Adrenal gland (tissue), 12 donors: ENCODE measurements around the gene TP53BP2. TPM values are rescaled to one million over a fixed set of nuclear protein-coding genes. Genes with fewer than 3 reads are reported as not detected.
A peak's percentile ranks its signal among the peaks of the same experiment; 100 is the strongest.
"Not testable (repeated sequence)": the region's sequence is repeated elsewhere in the genome, so short reads cannot be mapped to it uniquely, and the experiment has no call there.

ENCODE experiments used
- DNase-seq, 7 donors: peaks; one replicate each; pipeline ENCODE4 v3.0.0-alpha.2; 2019 to 2020
- H3K27ac ChIP-seq, 5 donors: fragments of 200-600 bp; sonication (generic) in 4 of 5; 1 replicate in 3 of 5; 2 replicates in 2 of 5; pipeline versions ENCODE4 v1.5.1 to v1.8.0; 2016 to 2020; ENCODE audit warnings: mild to moderate bottlenecking in 1 of 5
- H3K27me3 ChIP-seq: fragments of 200-600 bp; 2 replicates; pipeline ENCODE4 v1.8.0; 2021
- H3K36me3 ChIP-seq, 2 donors: fragments of 200-600 bp; replicated peaks in 1 of 2; 1 replicate in 1 of 2; 2 replicates in 1 of 2; pipeline versions ENCODE4 v1.5.1 to v1.8.0; 2018 to 2022
- H3K4me1 ChIP-seq, 2 donors: fragments of 200-600 bp; replicated peaks in 1 of 2; 1 replicate in 1 of 2; 2 replicates in 1 of 2; pipeline versions ENCODE4 v1.5.1 to v1.8.0; 2018 to 2021
- H3K4me3 ChIP-seq, 4 donors: fragments of 200-600 bp; sonication (generic) in 3 of 4; one replicate each; pipeline ENCODE4 v1.5.1; 2016 to 2018
- H3K9me3 ChIP-seq, 3 donors: fragments of 200-600 bp; sonication (generic) in 1 of 3; replicated peaks in 1 of 3; 1 replicate in 2 of 3; 2 replicates in 1 of 3; pipeline versions ENCODE4 v1.5.1 to v1.8.0; 2016 to 2021
- POLR2A ChIP-seq, 2 donors: fragments of 450-650 bp; IDR thresholded peaks; one replicate each; pipeline ENCODE4 v1.6.1; 2017; ENCODE audit warnings: antibody characterized with exemption in 2 of 2, mild to moderate bottlenecking in 2 of 2, moderate library complexity in 1 of 2
- WGBS, 4 donors: extraction: QIAGEN DNeasy Blood & Tissue Kit in 2 of 4; methylation state at CpG; one replicate each; pipeline versions ENCODE4 v1.1.5 to v1.1.7; 2013 to 2017; 5-methylcytosine and 5-hydroxymethylcytosine counted together
- intact Hi-C, 2 donors: fragments of 100-400 bp; cut with DNase I; formaldehyde crosslinking; loops; one replicate each; pipeline versions ENCODE4 v1.14.1 to v1.15.0; 2022 to 2023
- polyA plus RNA-seq, 3 donors: library from polyadenylated mRNA; stranded (reverse); fragments of 200-250 nt in 2 of 3; fragments of 350-450 nt in 1 of 3; fragmentation: Illumina TruSeq in 1 of 3; extraction: RNeasy Lipid Tissue Mini Kit (QIAGEN cat#74804) in 1 of 3; gene quantifications; one replicate each; pipeline ENCODE4 v1.2.3, GENCODE V29; 2013 to 2014
- total RNA-seq, 9 donors: library from RNA; depleted of rRNA in 4 of 9; stranded (reverse); fragments of >200 nt in 4 of 9; fragments of 120-200 nt in 1 of 9; fragmentation: NEBNext Ultra II Directional in 1 of 9; extraction: Animal tissue kit (Norgen Biotek cat#: 25700) in 1 of 9; gene quantifications; one replicate each; pipeline versions ENCODE4 v1.1.0 to v1.2.4, GENCODE V29; 2013 to 2023
- TF ChIP-seq, protein P1 (sequence below), 6 experiments: fragments of 450-650 bp in 4 of 6; fragments of 200-600 bp in 2 of 6; sonication (generic) in 1 of 6; IDR thresholded peaks; 1 replicate in 5 of 6; 2 replicates in 1 of 6; pipeline versions ENCODE4 v1.5.1 to v1.8.0; 2016 to 2021; ENCODE audit warnings: antibody characterized with exemption in 6 of 6, mild to moderate bottlenecking in 2 of 6, moderate library complexity in 1 of 6
- donor health status: healthy with polysubstance abuse.
- donor health status: Bipolar disorder and iron deficiency.
- donor health status: DM: yes; HTN: yes; CAD: no.
- donor health status: DM: no; HTN: no; CAD: no.
- donor health status: DM: no; HTN: no; CAD: no.
- donor health status: DM: yes; HTN: yes; CAD: no.

Gene TP53BP2
- total and polyA plus RNA-seq, 12 donors = 6.0 to 38.5 (median 24.0) TPM

DNA sequence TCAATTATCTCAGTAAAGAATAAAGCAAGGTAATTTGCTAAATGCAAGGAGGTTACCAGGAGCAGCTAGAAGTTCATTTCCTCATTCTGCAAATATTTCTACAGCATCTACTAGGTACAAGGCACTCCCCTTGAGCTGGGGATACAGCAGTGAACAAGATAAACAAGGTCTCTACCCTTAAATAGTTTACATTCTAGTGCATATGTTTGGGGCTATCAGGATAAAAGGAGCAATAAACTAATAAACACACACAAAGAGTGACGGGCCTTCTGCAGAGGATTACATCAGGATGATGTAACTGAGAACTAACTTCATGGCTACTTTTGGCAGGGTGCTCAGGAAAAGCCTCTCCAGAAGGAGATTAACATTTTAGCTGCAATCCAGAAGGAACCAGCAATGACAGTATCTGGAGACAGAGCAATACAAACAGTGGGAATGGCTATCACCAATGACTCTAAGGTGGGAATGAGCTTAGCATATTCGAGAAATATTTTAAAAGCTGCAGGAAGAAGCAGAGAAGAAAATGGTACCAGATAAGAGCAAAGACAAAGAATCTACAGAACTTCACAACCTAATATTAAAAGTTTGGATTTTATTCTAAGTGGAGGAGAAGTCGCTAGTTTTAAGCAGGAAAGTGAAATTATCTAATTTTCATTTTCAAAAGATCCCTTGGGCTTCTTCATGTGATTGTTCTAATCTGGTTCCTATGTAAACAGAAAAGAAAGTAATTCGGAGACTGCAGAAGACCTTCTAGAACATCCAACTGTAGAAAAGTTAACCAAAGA, 25.8 kb downstream of the TP53BP2 start:
- intact Hi-C loops = no loop called here
- no peaks in the 10 kb centered on the region for H3K27me3 ChIP-seq
- DNase-seq = no peak
- H3K4me1 ChIP-seq = peaks cover 0 to 9% of the 10 kb centered on the region in 2 donors
- TF ChIP-seq, protein P1, sequence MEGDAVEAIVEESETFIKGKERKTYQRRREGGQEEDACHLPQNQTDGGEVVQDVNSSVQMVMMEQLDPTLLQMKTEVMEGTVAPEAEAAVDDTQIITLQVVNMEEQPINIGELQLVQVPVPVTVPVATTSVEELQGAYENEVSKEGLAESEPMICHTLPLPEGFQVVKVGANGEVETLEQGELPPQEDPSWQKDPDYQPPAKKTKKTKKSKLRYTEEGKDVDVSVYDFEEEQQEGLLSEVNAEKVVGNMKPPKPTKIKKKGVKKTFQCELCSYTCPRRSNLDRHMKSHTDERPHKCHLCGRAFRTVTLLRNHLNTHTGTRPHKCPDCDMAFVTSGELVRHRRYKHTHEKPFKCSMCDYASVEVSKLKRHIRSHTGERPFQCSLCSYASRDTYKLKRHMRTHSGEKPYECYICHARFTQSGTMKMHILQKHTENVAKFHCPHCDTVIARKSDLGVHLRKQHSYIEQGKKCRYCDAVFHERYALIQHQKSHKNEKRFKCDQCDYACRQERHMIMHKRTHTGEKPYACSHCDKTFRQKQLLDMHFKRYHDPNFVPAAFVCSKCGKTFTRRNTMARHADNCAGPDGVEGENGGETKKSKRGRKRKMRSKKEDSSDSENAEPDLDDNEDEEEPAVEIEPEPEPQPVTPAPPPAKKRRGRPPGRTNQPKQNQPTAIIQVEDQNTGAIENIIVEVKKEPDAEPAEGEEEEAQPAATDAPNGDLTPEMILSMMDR (IDR thresholded peaks at IDR 0.05) = no peak
- TF ChIP-seq POLR2A (IDR thresholded peaks at IDR 0.05) = no peak
- H3K4me3 ChIP-seq = no peak overlapping the region
- H3K36me3 ChIP-seq = peaks cover 0 to 8% of the 10 kb centered on the region in 2 donors
- no peaks in the 10 kb centered on the region for H3K9me3 ChIP-seq
- WGBS, 4 donors = 72 to 83% (median 76%) methylated on average over 4 of the region's 4 CpGs
- no peak overlapping the region for H3K27ac ChIP-seq

DNA sequence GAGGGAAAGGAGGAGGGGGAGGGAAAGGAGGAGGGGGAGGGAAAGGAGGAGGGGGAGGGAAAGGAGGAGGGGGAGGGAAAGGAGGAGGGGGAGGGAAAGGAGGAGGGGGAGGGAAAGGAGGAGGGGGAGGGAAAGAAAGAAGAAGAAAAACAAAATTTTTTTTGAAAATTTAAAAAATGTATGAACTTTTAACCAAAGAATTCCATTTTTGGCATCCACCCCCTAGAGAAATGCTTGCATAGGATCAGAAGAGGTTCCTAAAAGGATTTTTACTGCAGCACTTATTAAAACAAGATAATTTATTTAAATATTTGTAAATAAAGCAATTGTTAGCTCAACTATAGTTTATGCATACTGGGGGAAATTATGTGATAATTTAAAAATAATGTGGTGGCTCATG, 28.5 kb downstream of the TP53BP2 start:
- H3K27ac ChIP-seq, H3K27me3 ChIP-seq, intact Hi-C loops, DNase-seq, H3K4me1 ChIP-seq, H3K9me3 ChIP-seq, H3K4me3 ChIP-seq: not testable (repeated sequence)
- H3K36me3 ChIP-seq = peaks cover 0 to 15% of the 10 kb centered on the region in 2 donors

- TF ChIP-seq, protein P1 (IDR thresholded peaks at IDR 0.05) = no peak
- no peak for TF ChIP-seq POLR2A (IDR thresholded peaks at IDR 0.05)
- intact Hi-C loops = no loop called here
- Histone ChIP-seq H3K27me3 (no peaks in the 10 kb centered on the region), H3K27ac (peak overlapping the region in 1 of 5 donors; percentile 29), H3K4me3 (no peak overlapping the region), H3K36me3 (peaks cover 0 to 13% of the 10 kb centered on the region in 2 donors), H3K4me1 (peaks cover 0 to 9% of the 10 kb centered on the region in 2 donors), H3K9me3 (no peaks in the 10 kb centered on the region)
- 77 to 88% (median 83%) methylated on average over 3 of the region's 3 CpGs for WGBS, 4 donors
- no peak for DNase-seq
Measured at GRCh38 chr1:223815865-223816264, 29.9 kb downstream of the TP53BP2 start.

DNA sequence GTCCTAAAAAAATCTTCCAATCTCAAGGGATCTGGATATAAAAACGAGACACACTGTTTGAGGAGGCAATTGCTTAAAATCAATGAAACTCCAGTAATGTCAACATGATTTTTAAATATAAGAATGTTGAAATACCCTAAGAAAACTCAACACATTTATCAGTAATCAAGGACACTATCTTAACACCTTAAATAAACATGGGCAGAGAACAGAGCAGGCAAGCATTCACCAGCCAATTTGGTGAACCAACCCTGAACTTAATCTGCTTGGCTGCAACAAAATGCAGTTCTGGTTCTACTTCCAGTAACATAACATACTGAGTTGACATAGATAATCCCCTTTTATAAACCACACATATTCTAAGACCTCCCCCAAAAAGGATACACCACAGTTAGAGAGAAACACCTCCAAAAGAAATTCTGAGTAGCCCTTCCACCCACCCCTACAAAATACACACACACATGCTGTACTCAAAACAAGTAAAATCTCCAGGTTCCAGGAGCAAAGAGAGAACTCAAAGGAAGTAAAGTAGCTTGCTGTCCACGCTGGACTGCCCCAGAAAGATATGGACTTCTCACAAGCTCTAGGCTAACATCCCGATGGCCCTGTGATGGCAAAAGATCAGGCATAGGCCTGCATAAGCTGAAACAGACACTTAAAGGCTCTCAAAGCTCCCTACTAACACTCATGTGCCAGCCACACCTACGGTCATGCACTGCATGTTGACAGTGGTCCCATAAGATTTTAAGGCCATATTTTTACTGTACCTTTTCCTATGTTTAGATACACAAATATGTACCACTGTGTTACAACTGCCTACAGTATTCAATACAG, 30.5 kb downstream of the TP53BP2 start:
- WGBS, 4 donors = 67 to 79% (median 73%) methylated on average over 4 of the region's 4 CpGs

More for the DNA sequence above, 30.5 kb downstream of the TP53BP2 start:
- Histone ChIP-seq H3K36me3 (peaks cover 0 to 7% of the 10 kb centered on the region in 2 donors), H3K9me3 (no peaks in the 10 kb centered on the region), H3K27ac (peak overlapping the region in 1 of 5 donors; percentile 29), H3K4me1 (peaks cover 0 to 9% of the 10 kb centered on the region in 2 donors), H3K27me3 (no peaks in the 10 kb centered on the region), H3K4me3 (no peak overlapping the region)
- no peak for DNase-seq
- intact Hi-C loops = no loop called here
- TF ChIP-seq, protein P1 (IDR thresholded peaks at IDR 0.05) = no peak
- no peak for TF ChIP-seq POLR2A (IDR thresholded peaks at IDR 0.05)
